Panc1 (cell line): ENCODE results near the gene PAQR4. TPM values are rescaled to one million over a fixed set of nuclear protein-coding genes. Genes with fewer than 3 reads are reported as not detected.

Experiments
- ATAC-seq: fragments of 200-7000 bp; cut with Tn5 transposase; 2 replicates; pipeline ENCODE4 v1.9.1; 2020; ENCODE audit warnings: mild to moderate bottlenecking, moderate library complexity
- BruUV-seq: library from RNA; stranded (reverse); fragments of 400-500 nt; replicated peaks from 2 replicates; lab custom pipeline; 2021; lab: Mats Ljungman, UMichigan
- CTCF ChIA-PET: fragments of 300-600 bp; sonication (Branson Sonifier 250); formaldehyde crosslinking; loops from one replicate; lab custom pipeline; 2022; ENCODE audit warnings: antibody characterized with exemption; lab: Charles Lee
- POLR2A ChIA-PET: fragments of 300-600 bp; sonication (Branson Sonifier 250); formaldehyde crosslinking; loops from one replicate; lab custom pipeline; 2022; ENCODE audit warnings: antibody characterized with exemption; lab: Charles Lee
- DNase-seq: peaks from one replicate; pipeline ENCODE4 v3.0.0-alpha.2; 2010; ENCODE audit warnings: low read depth, low spot score
- H3K27ac ChIP-seq: 2 replicates; pipeline ENCODE4 v1.5.1; 2011; ENCODE audit warnings: mild to moderate bottlenecking, low read length, inconsistent platforms
- H3K27me3 ChIP-seq: fragments of 200-500 bp; sonication (Bioruptor generic); 2 replicates; pipeline ENCODE4 v1.6.0; 2014; ENCODE audit warnings: low read length, inconsistent platforms; ENCODE audit not compliant: control insufficient read depth, insufficient read depth
- H3K36me3 ChIP-seq: fragments of 200-500 bp; sonication (Bioruptor generic); 2 replicates; pipeline ENCODE4 v1.5.1; 2014; ENCODE audit warnings: inconsistent platforms, mild to moderate bottlenecking, low read length, moderate library complexity; ENCODE audit not compliant: control insufficient read depth, insufficient read depth
- H3K4me1 ChIP-seq: 2 replicates; pipeline ENCODE4 v1.5.1; 2011; ENCODE audit warnings: inconsistent platforms, mild to moderate bottlenecking, low read length, moderate library complexity; ENCODE audit not compliant: control insufficient read depth, insufficient read depth
- H3K4me3 ChIP-seq, 2 experiments: 2 replicates each; pipeline ENCODE4 v1.5.1; 2011 to 2012; ENCODE audit warnings: low read depth in 2 of 2, low read length in 2 of 2, mild to moderate bottlenecking in 2 of 2, inconsistent platforms in 1 of 2, moderate library complexity in 1 of 2
- H3K9me3 ChIP-seq: fragments of 200-500 bp; sonication (Bioruptor generic); 2 replicates; pipeline ENCODE4 v1.5.1; 2014; ENCODE audit warnings: low read depth, mild to moderate bottlenecking, inconsistent platforms, low read length, moderate library complexity; ENCODE audit not compliant: control insufficient read depth, insufficient read depth
- POLR2AphosphoS5 ChIP-seq: IDR thresholded peaks from 2 replicates; pipeline ENCODE4 v1.6.1; 2012; ENCODE audit warnings: mild to moderate bottlenecking, low read depth, low read length, moderate library complexity
- SIN3A ChIP-seq: IDR thresholded peaks from 2 replicates; pipeline ENCODE4 v1.6.1; 2012; ENCODE audit warnings: low read depth, mild to moderate bottlenecking, low read length, moderate library complexity, borderline replicate concordance; ENCODE audit not compliant: insufficient read depth
- TCF7L2 ChIP-seq: IDR thresholded peaks from 2 replicates; pipeline ENCODE4 v1.6.1; 2011; ENCODE audit warnings: mild to moderate bottlenecking, low read depth, low read length, inconsistent platforms
- in situ Hi-C: cut with HindIII; loops from 2 replicates; pipeline ENCODE4 v1.10.0; 2016; ENCODE audit warnings: low sequenced_read_pairs, low pct_unique_long_range_greater_than_20kb
- intact Hi-C: fragments of 100-400 bp; cut with micrococcal nuclease; formaldehyde crosslinking; loops from one replicate; pipeline ENCODE4 v1.10.0; 2022; ENCODE audit not compliant: unreplicated experiment
- total RNA-seq: library from RNA; stranded (reverse); gene quantifications from one replicate; pipeline ENCODE4 v1.2.1, GENCODE V29; 2021; ENCODE audit not compliant: unreplicated experiment
- TF ChIP-seq, protein P1 (sequence below), 2 experiments: IDR thresholded peaks; 2 replicates each; pipeline ENCODE4 v1.6.1; 2011 to 2012; ENCODE audit warnings: low read depth in 2 of 2, control low read depth in 1 of 2, low read length in 1 of 2, mild to moderate bottlenecking in 1 of 2, moderate library complexity in 1 of 2; ENCODE audit not compliant: insufficient read depth in 1 of 2
- TF ChIP-seq, protein P2 (sequence below): fragments of 450-650 bp; IDR thresholded peaks from 2 replicates; pipeline ENCODE4 v1.5.1; 2017; ENCODE audit warnings: mild to moderate bottlenecking

PAQR4 gene
- total RNA-seq, 1 experiment from 2014 or later, result 51.8 TPM

DNA sequence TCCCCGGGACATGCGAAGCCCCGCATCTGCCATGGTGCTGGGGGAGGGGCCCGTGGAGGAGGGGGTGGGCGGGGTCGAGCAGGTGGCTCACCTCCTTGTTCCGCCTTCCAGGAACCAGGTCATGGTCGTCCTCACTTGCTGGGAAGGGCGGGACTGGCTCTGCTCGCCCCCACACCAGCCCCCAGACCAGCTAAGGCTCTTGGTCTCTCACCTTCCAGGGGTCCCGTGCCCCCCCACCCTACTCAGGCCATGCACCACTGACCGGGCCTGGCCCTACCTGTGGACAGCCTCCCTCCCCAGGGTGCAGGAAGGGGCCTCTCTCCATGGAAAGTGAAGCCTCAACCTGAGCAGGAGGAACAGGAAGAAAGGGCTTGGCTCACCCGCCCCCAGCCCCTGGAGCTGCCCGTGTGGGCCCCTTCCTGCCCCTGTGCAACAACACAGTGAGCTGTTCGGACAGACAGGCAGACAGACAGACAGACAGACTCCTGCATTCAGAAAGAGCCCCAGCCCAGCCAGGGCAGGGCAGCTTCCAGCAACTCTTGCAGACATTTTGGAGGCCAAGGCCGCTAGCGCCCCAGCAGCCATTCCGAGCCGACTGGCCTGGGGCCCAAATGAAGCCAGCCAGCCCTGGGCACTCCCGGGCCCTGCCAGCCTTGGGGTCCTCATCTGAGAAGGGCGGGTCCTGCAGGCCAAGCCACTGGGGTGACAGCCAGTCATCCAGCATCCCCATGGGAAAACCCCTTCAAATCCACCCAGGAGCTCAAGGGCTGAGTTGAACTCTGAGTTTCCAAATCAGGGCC is 13.2 kb upstream of the PAQR4 start:
- H3K4me3 ChIP-seq, result no peak overlapping the region
- ChIA-PET CTCF (no interaction called here), POLR2A (no interaction called here)
- no TSS peak for BruUV-seq
- DNase-seq (no peak), ATAC-seq (peak; percentile 46)
- in situ Hi-C loops, result no loop called here
- H3K9me3 ChIP-seq, result no peaks in the 10 kb centered on the region
- intact Hi-C loops, result no loop called here
- no peak overlapping the region for H3K27ac ChIP-seq
- H3K36me3 ChIP-seq, result no peaks in the 10 kb centered on the region
- no peak for TF ChIP-seq SIN3A
- TF ChIP-seq, protein P1, sequence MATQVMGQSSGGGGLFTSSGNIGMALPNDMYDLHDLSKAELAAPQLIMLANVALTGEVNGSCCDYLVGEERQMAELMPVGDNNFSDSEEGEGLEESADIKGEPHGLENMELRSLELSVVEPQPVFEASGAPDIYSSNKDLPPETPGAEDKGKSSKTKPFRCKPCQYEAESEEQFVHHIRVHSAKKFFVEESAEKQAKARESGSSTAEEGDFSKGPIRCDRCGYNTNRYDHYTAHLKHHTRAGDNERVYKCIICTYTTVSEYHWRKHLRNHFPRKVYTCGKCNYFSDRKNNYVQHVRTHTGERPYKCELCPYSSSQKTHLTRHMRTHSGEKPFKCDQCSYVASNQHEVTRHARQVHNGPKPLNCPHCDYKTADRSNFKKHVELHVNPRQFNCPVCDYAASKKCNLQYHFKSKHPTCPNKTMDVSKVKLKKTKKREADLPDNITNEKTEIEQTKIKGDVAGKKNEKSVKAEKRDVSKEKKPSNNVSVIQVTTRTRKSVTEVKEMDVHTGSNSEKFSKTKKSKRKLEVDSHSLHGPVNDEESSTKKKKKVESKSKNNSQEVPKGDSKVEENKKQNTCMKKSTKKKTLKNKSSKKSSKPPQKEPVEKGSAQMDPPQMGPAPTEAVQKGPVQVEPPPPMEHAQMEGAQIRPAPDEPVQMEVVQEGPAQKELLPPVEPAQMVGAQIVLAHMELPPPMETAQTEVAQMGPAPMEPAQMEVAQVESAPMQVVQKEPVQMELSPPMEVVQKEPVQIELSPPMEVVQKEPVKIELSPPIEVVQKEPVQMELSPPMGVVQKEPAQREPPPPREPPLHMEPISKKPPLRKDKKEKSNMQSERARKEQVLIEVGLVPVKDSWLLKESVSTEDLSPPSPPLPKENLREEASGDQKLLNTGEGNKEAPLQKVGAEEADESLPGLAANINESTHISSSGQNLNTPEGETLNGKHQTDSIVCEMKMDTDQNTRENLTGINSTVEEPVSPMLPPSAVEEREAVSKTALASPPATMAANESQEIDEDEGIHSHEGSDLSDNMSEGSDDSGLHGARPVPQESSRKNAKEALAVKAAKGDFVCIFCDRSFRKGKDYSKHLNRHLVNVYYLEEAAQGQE (IDR thresholded peaks at IDR 0.05; ENCODE audit: insufficient read depth in 1 of 2, low read depth in 2 of 2, low read length in 1 of 2), result no peak
- H3K4me1 ChIP-seq, result peaks cover 5% of the 10 kb centered on the region; the same call in 1 of the 2 replicates
- H3K27me3 ChIP-seq, result no peaks in the 10 kb centered on the region

DNA sequence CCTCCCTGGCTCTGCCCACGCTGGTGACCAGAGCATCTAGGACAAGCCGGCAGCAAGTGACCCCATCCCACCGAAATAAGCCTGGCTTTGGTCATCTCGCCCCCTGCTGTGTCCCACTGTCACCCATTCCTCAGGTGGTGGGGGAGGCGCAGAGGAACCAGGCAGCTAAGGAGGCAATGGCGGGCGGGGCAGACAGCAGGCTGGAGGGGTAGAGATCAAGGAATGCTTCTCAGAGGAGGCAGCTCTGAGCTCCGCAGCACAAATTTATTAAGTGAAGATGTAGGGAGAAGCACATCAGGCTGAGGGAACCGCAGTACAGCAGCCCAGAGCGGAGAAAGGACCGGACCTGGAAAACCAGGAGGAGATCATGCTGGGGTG is 12.6 kb upstream of the PAQR4 start:
- BruUV-seq, result no TSS peak
- ATAC-seq, result no peak
- Histone ChIP-seq H3K4me1 (peaks cover 6% of the 10 kb centered on the region), H3K27ac (no peak overlapping the region), H3K9me3 (no peaks in the 10 kb centered on the region), H3K36me3 (no peaks in the 10 kb centered on the region), H3K4me3 (no peak overlapping the region), H3K27me3 (no peaks in the 10 kb centered on the region)
- intact Hi-C loops (no loop called here), in situ Hi-C loops (no loop called here)
- POLR2A ChIA-PET, result no interaction called here
- TF ChIP-seq SIN3A, result no peak
- TF ChIP-seq, protein P2, sequence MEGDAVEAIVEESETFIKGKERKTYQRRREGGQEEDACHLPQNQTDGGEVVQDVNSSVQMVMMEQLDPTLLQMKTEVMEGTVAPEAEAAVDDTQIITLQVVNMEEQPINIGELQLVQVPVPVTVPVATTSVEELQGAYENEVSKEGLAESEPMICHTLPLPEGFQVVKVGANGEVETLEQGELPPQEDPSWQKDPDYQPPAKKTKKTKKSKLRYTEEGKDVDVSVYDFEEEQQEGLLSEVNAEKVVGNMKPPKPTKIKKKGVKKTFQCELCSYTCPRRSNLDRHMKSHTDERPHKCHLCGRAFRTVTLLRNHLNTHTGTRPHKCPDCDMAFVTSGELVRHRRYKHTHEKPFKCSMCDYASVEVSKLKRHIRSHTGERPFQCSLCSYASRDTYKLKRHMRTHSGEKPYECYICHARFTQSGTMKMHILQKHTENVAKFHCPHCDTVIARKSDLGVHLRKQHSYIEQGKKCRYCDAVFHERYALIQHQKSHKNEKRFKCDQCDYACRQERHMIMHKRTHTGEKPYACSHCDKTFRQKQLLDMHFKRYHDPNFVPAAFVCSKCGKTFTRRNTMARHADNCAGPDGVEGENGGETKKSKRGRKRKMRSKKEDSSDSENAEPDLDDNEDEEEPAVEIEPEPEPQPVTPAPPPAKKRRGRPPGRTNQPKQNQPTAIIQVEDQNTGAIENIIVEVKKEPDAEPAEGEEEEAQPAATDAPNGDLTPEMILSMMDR, result no peak
- TF ChIP-seq, protein P1 (IDR thresholded peaks at IDR 0.05; ENCODE audit: insufficient read depth in 1 of 2, low read depth in 2 of 2, low read length in 1 of 2), result no peak
- TF ChIP-seq POLR2AphosphoS5, result no peak
- no peak for TF ChIP-seq TCF7L2
- CTCF ChIA-PET, result no interaction called here
- DNase-seq, result no peak
